DND-41 (cell line): Measurements from ENCODE around the gene MYL2.

Experiments
- ATAC-seq: fragments of 200-7000 bp; cut with Tn5 transposase; 3 replicates; pipeline ENCODE4 v1.9.1; 2021; ENCODE audit warnings: low read depth; ENCODE audit not compliant: insufficient read depth
- DNase-seq: peaks from one replicate; pipeline ENCODE4 v3.0.0-alpha.2; 2020
- H2AFZ ChIP-seq: 2 replicates; pipeline ENCODE4 v1.6.0; 2012; ENCODE audit warnings: low read depth, low read length
- H3K27ac ChIP-seq: 2 replicates; pipeline ENCODE4 v1.5.1; 2012; ENCODE audit warnings: low read length, inconsistent platforms
- H3K27me3 ChIP-seq: fragments of 200-600 bp; sonication (generic); 2 replicates; pipeline ENCODE4 v1.6.0; 2012; ENCODE audit warnings: low read length, mild to moderate bottlenecking, inconsistent platforms; ENCODE audit not compliant: insufficient read depth, poor library complexity
- H3K36me3 ChIP-seq: 2 replicates; pipeline ENCODE4 v1.5.1; 2012; ENCODE audit warnings: low read length, inconsistent platforms; ENCODE audit not compliant: insufficient read depth
- H3K4me1 ChIP-seq: 2 replicates; pipeline ENCODE4 v1.5.1; 2012; ENCODE audit warnings: mild to moderate bottlenecking, low read length; ENCODE audit not compliant: insufficient read depth
- H3K4me2 ChIP-seq: 2 replicates; pipeline ENCODE4 v1.6.0; 2012; ENCODE audit warnings: mild to moderate bottlenecking, moderate library complexity, low read length, inconsistent platforms; ENCODE audit not compliant: insufficient read depth
- H3K4me3 ChIP-seq, 2 experiments: fragments of 200-600 bp in 1 of 2; shearing (Covaris generic) in 1 of 2; 2 replicates each; pipeline ENCODE4 v1.5.1; 2012 to 2016; ENCODE audit warnings: inconsistent platforms in 2 of 2, low read length in 2 of 2, mild to moderate bottlenecking in 2 of 2, low read depth in 1 of 2, moderate library complexity in 1 of 2
- H3K79me2 ChIP-seq: 2 replicates; pipeline ENCODE4 v1.6.0; 2012; ENCODE audit warnings: low read length, inconsistent platforms; ENCODE audit not compliant: insufficient read depth
- H3K9ac ChIP-seq: 2 replicates; pipeline ENCODE4 v1.6.0; 2012; ENCODE audit warnings: low read depth, mild to moderate bottlenecking, inconsistent platforms, low read length, moderate library complexity
- H3K9me3 ChIP-seq: 2 replicates; pipeline ENCODE4 v1.5.1; 2012; ENCODE audit warnings: low read length, moderate library complexity, mild to moderate bottlenecking, inconsistent platforms; ENCODE audit not compliant: insufficient read depth, severe bottlenecking
- H4K20me1 ChIP-seq: 2 replicates; pipeline ENCODE4 v1.6.0; 2012; ENCODE audit warnings: low read length; ENCODE audit not compliant: insufficient read depth
- EZH2 ChIP-seq: IDR thresholded peaks from 3 replicates; pipeline ENCODE4 v1.6.1; 2012; ENCODE audit warnings: borderline replicate concordance, low read depth, mild to moderate bottlenecking, moderate library complexity, low read length, inconsistent platforms; ENCODE audit not compliant: severe bottlenecking
- TF ChIP-seq, protein P1 (sequence below): IDR thresholded peaks from 2 replicates; pipeline ENCODE4 v1.5.1; 2012; ENCODE audit warnings: borderline replicate concordance, low read length, moderate library complexity, mild to moderate bottlenecking; ENCODE audit not compliant: poor library complexity, severe bottlenecking; ENCODE audit errors: extremely low read depth

The MYL2 gene

DNA sequence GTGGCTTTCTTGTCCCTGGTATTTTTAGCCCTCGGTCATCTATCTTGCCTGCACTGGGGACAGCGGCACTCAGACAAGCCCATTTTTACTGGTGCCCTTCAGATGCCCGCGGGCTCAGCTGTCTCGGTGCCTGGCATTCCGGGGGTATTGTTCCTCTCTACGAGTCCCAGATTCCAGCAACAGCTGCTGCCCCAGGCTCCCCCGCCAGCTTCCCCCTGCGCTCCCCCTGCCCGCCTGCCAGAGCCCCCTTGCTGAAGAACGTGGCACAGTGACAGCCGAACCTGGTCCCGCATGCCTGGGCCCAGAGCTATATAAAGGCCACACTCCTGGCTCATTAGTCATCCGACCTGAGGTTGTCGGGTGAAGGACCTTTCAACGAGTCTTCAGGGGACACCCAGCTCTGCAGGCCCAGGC is 10.9 kb upstream of the MYL2 start:
- no peak overlapping the region for H3K9ac ChIP-seq

DNA sequence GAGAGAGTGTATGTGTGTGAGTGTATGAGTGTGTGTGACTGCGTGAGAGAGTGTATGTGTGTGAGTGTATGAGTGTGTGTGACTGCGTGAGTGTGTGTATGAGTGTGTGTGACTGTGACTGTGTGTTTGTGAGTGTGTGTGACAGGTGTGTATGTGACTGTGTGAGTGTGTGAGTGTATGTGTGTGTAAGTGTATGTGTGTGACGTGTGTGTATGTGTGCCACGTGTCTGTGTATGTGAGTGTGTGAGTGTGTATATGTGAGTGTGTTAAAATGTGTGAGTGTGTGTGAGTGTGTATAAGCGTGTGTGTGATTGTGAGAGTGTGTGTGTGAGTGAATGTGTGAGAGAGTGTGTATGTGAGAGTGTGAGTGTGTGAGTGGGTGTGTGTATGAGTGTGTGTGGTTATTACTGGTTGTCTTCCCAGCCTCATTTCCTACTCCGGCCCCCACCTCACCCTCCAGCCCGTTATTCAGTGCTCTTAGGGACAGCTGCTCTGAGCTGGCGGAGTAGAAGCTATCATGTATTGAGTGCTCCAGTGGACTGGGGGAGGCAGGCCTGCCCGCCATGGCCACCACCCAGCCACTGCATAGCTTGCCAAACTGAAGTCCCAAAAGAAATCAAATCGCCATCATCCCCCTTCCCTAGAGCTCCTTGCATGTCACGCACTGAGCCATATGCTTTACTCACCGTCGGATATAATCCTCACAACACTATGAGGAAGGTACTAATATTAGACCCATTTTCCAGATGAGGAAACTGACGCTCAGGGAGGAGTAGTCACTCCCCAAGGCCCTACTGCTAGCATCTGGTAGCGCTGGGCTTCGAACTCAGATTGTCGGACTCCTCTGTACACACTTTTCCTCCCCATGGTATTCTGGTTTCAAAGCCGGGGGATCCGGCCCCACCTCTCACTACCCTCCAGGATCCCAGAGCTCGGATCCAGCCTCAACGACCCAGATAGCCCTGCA is 10.3 kb upstream of the MYL2 start:
- Histone ChIP-seq H3K36me3 (no peaks in the 10 kb centered on the region), H2AFZ (no peak overlapping the region), H3K4me2 (no peak overlapping the region), H3K4me1 (no peaks in the 10 kb centered on the region), H3K27ac (no peak overlapping the region), H3K9ac (no peak overlapping the region), H3K79me2 (no peaks in the 10 kb centered on the region), H3K27me3 (peaks cover 2% of the 10 kb centered on the region), H4K20me1 (peaks cover 3% of the 10 kb centered on the region; the same call in 1 of the 2 replicates), H3K9me3 (no peaks in the 10 kb centered on the region), H3K4me3 (no peak overlapping the region)
- no peak for ATAC-seq
- TF ChIP-seq, protein P1, sequence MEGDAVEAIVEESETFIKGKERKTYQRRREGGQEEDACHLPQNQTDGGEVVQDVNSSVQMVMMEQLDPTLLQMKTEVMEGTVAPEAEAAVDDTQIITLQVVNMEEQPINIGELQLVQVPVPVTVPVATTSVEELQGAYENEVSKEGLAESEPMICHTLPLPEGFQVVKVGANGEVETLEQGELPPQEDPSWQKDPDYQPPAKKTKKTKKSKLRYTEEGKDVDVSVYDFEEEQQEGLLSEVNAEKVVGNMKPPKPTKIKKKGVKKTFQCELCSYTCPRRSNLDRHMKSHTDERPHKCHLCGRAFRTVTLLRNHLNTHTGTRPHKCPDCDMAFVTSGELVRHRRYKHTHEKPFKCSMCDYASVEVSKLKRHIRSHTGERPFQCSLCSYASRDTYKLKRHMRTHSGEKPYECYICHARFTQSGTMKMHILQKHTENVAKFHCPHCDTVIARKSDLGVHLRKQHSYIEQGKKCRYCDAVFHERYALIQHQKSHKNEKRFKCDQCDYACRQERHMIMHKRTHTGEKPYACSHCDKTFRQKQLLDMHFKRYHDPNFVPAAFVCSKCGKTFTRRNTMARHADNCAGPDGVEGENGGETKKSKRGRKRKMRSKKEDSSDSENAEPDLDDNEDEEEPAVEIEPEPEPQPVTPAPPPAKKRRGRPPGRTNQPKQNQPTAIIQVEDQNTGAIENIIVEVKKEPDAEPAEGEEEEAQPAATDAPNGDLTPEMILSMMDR: no peak
- no peak for TF ChIP-seq EZH2
- no peak for DNase-seq

More for the DNA sequence above, 10.9 kb upstream of the MYL2 start:
- no peak for TF ChIP-seq EZH2
- TF ChIP-seq, protein P1: no peak
- no peak overlapping the region for H3K4me3 ChIP-seq
- H3K4me1 ChIP-seq: no peaks in the 10 kb centered on the region
- H3K27ac ChIP-seq: no peak overlapping the region
- H2AFZ ChIP-seq: no peak overlapping the region
- no peak overlapping the region for H3K4me2 ChIP-seq
- H3K36me3 ChIP-seq: no peaks in the 10 kb centered on the region
- no peaks in the 10 kb centered on the region for H3K9me3 ChIP-seq
- peaks cover 2% of the 10 kb centered on the region for H3K27me3 ChIP-seq
- no peak for DNase-seq
- H3K79me2 ChIP-seq: no peaks in the 10 kb centered on the region
- ATAC-seq: no peak
- H4K20me1 ChIP-seq: peaks cover 3% of the 10 kb centered on the region; the same call in 1 of the 2 replicates

DNA sequence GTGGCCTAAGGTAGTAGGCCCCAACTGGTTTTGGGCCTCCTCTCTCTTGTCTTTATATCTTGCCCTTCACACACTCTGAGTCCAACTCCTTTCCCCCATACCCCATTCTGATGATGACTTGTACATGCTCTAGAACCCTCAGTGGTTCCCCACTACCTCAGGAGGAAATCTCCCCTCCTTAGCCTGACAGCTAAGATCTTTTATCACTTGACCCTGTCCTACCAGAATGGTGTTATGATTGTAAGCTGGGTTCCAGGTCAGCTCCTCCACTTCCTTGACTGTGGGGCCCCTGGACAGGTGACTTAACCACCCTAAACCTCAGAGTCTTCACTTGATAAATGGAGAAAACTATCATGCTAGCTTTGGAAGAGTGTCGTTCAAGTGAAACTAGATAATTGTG is 9.4 kb upstream of the MYL2 start:
- Histone ChIP-seq H3K4me2 (no peak overlapping the region), H3K79me2 (no peaks in the 10 kb centered on the region), H3K4me3 (no peak overlapping the region), H3K27ac (no peak overlapping the region), H3K9me3 (no peaks in the 10 kb centered on the region), H3K9ac (no peak overlapping the region), H3K27me3 (peaks cover 2% of the 10 kb centered on the region), H2AFZ (no peak overlapping the region), H3K36me3 (no peaks in the 10 kb centered on the region), H4K20me1 (peaks cover 3% of the 10 kb centered on the region; the same call in 1 of the 2 replicates), H3K4me1 (no peaks in the 10 kb centered on the region)
- TF ChIP-seq, protein P1: no peak
- TF ChIP-seq EZH2: no peak
- DNase-seq (no peak), ATAC-seq (no peak)
